Measurements from ENCODE around the gene CFAP53. TPM values are rescaled to one million over a fixed set of nuclear protein-coding genes. Genes with fewer than 3 reads are reported as not detected.

The CFAP53 gene
- total RNA-seq, 1 experiment from 2014 or later = 0.15 TPM

DNA sequence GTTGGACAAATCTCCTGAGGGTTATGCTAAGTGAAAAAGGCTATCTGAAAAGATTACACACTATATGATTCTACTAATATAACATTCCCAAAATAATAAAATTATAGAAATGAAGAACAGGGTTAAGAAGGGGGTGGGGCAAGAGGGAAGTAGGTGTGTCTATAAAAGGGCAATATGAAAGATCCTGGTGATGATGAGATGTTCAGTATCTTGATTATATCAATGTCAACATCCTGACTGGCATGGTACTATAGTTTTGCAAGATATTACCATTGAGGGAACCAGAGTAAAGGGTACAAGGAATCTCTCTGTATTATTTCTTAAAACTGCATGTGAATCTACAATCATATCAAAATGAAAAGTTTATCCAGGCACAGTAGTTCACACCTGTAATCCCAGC lies 16.7 kb downstream of the CFAP53 start:
- H4K20me1 ChIP-seq (ENCODE audit: control insufficient read depth, insufficient read depth, insufficient read length) = no peaks in the 10 kb centered on the region
- no peak overlapping the region for H3K23ac ChIP-seq (ENCODE audit: insufficient read length, low read depth, low read length)
- H4K5ac ChIP-seq (ENCODE audit: insufficient read length, low read depth, low read length) = no peak overlapping the region
- H3K9me3 ChIP-seq (ENCODE audit: control insufficient read depth, low read depth, low read length) = no peaks in the 10 kb centered on the region
- H2BK15ac ChIP-seq (ENCODE audit: low read depth, low read length) = no peak overlapping the region
- no peak overlapping the region for H3K14ac ChIP-seq (ENCODE audit: insufficient read depth, low read length)
- Mint-ChIP-seq H3K27me3 (ENCODE audit: low read depth) (no peaks in the 10 kb centered on the region; the same call in 1 of the 2 replicates), H3K4me3 (no peak overlapping the region), H3K36me3 (ENCODE audit: insufficient read depth in 1 of 3, low read depth in 3 of 3) (no peaks in the 10 kb centered on the region), H3K9me3 (peaks cover 0 to under 1% of the 10 kb centered on the region in 2 experiments; a peak in 1 of 5 replicates), H3K27ac (no peak overlapping the region), H3K4me1 (peaks cover 5 to 10% of the 10 kb centered on the region in 2 experiments; a peak in 3 of 4 replicates)
- H3K9ac ChIP-seq (ENCODE audit: extremely low read depth, insufficient read length, low read length) = no peak overlapping the region
- no peak overlapping the region for H2AK5ac ChIP-seq (ENCODE audit: insufficient read length, low read length)
- no peak overlapping the region for H2BK12ac ChIP-seq (ENCODE audit: insufficient read length, low read depth, low read length)
- no peaks in the 10 kb centered on the region for H3K23me2 ChIP-seq (ENCODE audit: insufficient read length, low read depth, low read length, poor library complexity, severe bottlenecking)
- H3K27me3 ChIP-seq (ENCODE audit: insufficient read depth, low read length) = no peaks in the 10 kb centered on the region
- H3K4me2 ChIP-seq (ENCODE audit: insufficient read depth, insufficient read length, low read length) = no peak overlapping the region
- TF ChIP-seq, protein P1, sequence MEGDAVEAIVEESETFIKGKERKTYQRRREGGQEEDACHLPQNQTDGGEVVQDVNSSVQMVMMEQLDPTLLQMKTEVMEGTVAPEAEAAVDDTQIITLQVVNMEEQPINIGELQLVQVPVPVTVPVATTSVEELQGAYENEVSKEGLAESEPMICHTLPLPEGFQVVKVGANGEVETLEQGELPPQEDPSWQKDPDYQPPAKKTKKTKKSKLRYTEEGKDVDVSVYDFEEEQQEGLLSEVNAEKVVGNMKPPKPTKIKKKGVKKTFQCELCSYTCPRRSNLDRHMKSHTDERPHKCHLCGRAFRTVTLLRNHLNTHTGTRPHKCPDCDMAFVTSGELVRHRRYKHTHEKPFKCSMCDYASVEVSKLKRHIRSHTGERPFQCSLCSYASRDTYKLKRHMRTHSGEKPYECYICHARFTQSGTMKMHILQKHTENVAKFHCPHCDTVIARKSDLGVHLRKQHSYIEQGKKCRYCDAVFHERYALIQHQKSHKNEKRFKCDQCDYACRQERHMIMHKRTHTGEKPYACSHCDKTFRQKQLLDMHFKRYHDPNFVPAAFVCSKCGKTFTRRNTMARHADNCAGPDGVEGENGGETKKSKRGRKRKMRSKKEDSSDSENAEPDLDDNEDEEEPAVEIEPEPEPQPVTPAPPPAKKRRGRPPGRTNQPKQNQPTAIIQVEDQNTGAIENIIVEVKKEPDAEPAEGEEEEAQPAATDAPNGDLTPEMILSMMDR (conservative IDR thresholded peaks at IDR 0.05) = no peak
- no peaks in the 10 kb centered on the region; the same call in 1 of the 2 replicates for H3K4me1 ChIP-seq (ENCODE audit: insufficient read depth, low read length)
- no peak overlapping the region for H3T11ph ChIP-seq (ENCODE audit: low read length)
- DNase-seq = no peak
- H3K4ac ChIP-seq (ENCODE audit: low read depth, low read length) = no peak overlapping the region
- H3K27ac ChIP-seq (ENCODE audit: insufficient read length, low read depth, low read length) = no peak overlapping the region
- no peak overlapping the region for H3K18ac ChIP-seq (ENCODE audit: insufficient read length, low read depth, low read length)
- no peak overlapping the region for H2BK5ac ChIP-seq (ENCODE audit: insufficient read length, low read length)
- no peak overlapping the region for H2BK120ac ChIP-seq (ENCODE audit: low read depth, low read length, poor library complexity, severe bottlenecking)
- no peak overlapping the region for H3K56ac ChIP-seq (ENCODE audit: insufficient read length, low read depth, low read length)
- H4K8ac ChIP-seq (replicated peaks; ENCODE audit: insufficient read length, low read depth, low read length) = no peak overlapping the region
- no peak overlapping the region for H2AFZ ChIP-seq (ENCODE audit: low read length)
- H3K79me2 ChIP-seq (ENCODE audit: insufficient read depth, low read length) = no peaks in the 10 kb centered on the region
- no peak overlapping the region for H4K91ac ChIP-seq (ENCODE audit: insufficient read length, low read depth, low read length)
- H2BK20ac ChIP-seq (ENCODE audit: low read depth, low read length, poor library complexity, severe bottlenecking) = no peak overlapping the region
- no peaks in the 10 kb centered on the region for H3K79me1 ChIP-seq (ENCODE audit: insufficient read depth, low read depth, low read length, poor library complexity, severe bottlenecking)
